GM21423 (cell line): ENCODE results near the gene CRAT.

Experiments used
- ATAC-seq: cut with Tn5 transposase; IDR thresholded peaks from one replicate; pipeline ENCODE4 v1.9.1; 2021; ENCODE audit warnings: mild to moderate bottlenecking, moderate library complexity; ENCODE audit not compliant: unreplicated experiment

Gene CRAT

DNA sequence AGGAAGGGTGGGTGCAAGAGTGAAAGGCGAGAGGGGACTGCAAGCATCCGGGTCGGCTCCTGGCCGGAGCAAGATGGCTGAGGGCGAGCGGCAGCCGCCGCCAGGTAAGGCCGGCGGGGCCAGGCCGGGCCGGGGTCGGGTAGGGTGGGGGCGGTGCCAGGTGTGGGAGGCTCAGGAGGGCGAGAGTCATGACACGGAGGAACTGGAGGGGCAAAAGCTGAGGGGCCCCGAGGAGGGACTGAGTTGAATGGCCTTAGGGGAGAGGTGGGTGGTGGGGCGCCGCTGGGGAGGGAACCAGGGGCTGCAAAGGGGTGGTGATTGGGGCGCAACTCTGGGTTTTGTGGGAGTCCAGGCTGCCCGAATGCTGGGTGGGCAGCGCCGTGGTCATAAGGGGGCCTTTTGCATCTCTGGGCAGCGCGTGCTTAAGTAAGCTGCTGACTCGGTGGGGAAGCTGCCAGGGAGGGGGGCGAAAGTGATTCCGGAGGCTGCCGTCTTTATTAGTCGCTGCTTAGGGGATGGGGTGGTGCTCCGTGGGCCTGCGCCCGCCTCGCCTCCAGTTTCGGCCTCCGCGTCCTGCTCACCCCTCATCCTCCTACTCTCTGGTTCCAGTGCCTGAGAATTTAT is 1.0 kb upstream of the CRAT start:
- ATAC-seq: peak; percentile 34

DNA sequence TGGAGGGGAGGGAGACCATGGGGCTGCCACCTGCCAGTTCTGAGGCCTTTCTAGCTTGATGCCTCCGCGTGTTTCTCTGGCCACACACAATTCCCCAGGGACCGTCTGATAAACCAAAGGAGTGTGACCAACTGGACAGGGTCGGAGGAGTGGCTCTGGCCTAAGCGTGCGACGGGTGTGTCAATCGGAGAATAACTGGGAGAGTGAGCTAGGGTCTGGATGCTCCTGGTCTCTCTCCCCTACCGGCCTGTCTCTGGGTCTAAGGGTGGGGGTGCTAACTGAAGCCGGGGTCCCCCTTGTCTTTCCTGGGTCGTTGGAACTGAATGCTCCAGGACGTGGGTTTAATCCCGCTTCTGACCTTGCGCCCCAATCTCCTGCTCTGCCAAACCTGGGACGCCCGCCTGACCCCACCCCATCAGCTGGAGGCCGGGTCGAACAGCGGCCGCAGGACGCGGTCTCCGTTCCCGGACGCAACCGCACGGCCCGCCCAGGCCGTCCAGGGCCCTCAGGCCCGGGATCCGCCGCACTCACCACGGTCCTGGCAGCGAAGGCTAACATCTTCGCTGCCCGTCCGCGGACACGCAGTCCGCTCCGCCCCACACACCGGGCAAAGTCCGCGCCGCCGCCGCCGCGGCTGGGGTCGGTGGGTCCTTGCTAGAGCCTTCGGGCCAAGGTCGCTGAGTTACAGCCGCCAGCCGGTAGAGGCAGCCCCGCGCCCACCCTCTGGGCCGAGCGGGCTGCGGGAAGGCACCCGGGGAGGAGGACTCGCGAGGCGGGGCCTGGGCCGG is 447 bp downstream of the CRAT start:
- ATAC-seq: peak; percentile 5

DNA sequence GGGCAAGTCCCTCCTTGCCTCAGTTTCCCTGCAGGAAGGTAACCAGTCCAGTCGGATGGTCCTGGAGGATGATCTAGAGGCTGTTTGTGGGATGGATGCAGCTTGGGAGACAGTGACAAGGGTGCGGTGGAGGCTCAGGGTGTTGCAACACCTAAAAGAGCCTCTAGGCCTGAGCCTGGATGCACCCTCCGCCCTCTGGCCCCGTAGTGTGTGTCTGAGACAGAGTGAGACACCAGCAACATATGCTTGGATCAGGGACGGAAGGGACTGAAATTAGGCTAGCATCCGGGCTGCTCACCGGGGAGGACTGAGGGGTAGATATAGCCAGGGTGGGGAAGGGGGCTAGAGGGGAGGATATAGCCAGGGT is 1.1 kb downstream of the CRAT start:
- no peak for ATAC-seq

DNA sequence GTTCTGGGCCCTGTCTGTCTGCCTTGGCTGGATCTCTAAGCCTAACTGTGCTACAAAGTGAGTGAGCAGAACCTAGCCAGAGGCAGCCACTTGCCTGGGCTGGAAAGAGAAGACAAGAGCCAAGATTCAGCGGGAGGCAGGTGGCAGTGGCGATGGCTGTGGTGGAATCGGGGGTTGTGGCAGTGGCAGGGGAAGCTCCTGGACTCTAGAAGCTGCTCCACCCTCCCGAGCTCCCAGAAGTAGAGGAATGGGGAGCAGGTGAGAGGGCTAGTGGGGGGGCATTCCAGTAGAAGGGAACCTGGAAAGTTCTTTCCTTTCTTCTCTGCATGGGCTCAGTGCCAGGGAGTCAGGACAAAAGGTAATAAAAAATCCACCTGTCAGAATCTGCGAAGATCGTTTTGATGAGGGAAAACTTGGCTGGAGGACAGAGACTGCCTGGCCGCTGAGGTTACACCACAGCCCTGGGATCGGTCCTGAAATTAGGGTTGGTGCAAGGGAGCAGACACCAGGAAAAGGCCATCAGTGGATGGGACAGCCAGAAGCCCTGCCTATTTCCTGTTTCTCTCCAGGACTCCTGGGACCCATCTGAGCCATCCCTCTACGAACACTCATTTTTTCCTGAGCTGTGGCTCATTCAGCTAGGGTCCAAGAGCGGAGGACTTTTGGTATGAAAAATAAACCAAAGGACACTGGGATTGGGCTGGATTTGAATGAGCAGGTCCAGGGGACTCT is 1.6 kb downstream of the CRAT start:
- ATAC-seq: no peak

DNA sequence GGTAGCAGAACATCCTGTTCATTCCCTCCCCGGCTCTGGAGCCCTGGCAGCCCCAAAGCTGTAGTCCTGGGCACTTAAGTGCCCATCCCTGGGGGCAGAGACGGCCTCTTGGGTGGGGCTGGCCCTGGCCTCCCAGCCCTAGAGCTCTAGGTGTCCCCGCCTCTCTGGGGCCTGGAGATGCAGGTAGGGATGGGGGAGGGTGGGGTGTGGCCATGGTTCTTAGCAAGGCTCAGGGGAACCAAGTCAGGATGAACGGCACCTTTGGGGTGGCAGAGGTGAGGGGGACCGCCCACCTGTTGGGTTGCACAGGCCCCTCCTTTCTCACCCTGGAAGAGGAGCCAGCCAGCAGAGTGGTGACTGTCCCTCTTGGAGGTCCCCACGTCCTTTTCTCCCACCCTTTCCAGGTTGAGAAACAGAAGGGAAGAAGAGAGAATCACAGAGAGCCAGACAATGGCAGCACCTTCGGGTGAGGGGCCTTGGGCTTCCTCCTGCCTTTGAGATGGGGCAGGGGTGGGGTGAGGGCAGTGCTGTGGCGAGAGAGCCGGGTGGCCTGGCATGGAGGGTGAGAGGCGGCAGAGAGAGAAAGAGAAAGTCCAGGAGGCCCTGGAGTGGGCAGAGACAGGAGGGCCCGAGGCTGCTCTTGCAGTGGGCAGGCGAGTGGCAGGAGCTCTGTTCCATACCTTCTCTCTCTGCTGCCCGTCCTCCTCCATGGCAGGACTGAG is 2.3 kb downstream of the CRAT start:
- ATAC-seq: no peak

DNA sequence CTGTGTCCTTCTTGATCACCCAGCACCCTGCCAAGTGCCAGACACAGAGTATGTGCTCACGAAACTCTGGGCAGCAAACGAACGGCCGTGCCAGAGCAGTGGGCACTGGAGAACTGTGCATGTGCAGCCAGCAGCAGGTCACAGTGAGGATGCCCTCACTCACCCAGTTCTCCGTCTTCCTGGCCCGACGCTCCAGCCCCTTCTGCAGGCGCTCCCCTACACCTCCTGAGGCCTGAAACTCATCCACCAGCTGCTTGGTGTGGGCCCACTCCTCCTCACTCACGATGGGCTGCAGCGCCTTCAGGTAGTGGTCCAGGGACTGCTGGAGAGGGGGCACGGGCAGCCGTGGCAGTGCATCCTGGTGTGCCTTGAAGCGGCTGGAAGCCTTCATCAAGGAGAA is 2.9 kb downstream of the CRAT start:
- ATAC-seq: no peak

DNA sequence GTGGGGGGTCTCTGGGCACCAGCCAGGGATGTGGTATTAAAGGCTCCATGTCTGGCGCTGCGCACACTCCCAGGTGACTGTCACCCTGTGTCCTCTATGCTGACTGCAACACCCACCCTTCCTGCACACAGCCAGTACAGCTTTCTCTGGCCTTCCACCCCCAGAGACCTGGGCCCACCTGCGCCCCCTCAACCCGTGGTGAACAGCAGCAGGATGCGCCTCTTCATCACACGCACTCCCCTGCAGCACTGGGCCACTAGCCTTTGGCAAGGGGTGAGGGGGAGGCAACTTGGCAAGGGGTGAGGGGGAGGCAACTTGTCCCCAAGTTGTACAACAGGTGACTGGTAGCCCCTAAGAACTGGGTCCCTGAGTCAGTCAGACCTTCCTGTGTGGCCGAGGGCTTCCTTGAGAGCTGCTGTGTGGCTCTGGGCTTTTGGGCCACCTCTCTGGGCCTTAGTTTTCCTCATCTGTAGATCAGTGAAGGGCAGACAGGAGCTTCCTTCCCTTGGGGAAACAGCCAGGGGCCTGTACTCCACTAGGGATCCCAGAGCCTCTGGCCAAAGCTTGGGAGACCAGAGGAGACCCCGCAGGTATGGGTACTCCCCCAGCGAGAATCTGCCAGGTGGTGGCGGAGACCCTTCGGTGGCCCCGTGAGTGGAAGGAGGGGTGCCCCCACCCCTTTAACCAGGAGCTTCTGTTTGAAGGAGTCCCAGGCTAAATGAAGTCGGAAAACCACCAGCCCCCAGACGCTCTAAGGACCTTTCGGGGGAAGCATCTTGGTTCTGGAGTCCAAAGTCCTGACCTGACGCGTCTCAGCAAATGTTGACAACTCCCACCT is 4.5 kb downstream of the CRAT start:
- no peak for ATAC-seq

DNA sequence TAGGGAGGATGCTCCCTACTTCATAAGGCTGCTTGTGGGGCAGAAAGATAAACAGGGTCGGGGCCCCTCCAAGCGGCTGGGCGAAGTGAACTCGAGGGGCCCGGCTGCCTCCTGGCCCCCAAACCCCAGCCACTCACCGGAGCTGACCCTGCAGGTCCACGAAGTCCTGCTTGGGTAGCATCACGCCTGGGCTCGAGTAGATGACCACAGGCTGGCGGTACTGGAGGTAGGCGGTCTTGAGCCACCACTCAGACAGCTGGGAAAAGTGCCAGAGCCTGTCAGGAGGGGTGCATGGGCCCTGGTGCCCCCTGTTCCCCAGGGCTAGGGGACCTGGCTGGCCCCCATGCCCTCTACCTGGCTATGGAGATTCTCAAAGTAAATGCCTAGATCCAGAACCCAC is 6.5 kb downstream of the CRAT start:
- no peak for ATAC-seq

DNA sequence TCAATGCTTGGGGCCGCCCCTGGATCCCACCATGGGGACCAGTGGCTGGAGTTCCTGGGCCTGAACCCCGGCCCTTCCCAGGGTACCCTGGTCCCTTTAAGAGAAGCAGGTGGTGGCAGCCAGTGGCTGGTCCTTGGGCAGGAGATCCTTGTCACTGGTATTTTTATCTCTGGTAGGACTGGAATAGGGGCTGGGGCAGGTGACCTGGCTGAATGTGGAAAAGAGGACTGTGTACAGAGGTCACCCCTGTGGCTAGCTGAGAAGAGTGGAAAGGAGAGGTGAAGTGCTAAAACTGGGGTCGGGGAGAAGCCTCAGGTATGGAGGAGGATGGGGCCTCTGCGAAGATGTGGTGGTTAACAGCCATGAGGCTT is 7.0 kb downstream of the CRAT start:
- no peak for ATAC-seq

DNA sequence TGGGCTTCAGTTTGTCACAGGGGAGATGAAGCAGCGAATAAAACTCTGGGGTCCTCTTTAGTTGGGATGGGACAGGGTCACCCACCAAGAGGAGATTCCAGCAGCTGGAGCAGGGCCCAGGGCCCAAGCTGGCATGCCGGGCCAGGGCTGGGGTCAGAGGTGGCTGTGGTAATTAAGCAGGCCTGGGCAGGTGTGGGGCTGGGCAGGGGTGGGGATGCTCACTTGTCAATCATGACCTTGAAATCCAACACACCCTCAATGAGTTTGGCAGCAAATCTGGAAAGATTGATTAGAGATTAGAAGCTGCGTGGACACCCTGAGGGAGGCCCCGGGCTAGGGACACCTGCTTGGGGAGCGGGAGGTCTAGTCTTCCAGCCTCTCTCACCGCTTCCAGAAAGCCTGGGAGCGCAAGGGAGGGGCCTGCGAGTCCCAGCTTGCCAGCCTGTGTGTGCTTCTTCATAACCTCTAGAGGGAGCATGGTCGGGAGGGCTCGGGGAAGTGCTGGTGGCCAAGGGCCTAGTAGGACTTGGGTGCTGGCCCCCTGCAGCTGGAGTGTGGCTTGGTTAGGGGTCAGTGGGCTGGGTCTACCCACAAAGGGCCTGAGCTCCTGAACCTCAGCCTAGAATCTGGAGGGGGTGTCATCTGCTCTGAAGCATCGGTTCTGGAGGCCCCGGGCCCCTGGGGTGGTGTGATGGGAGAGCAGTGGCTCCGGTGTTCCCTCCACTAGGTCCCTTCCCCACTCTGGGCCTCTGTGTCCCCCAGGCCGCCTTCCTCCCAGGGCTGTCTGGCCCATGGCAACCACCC is 7.6 kb downstream of the CRAT start:
- ATAC-seq: no peak

DNA sequence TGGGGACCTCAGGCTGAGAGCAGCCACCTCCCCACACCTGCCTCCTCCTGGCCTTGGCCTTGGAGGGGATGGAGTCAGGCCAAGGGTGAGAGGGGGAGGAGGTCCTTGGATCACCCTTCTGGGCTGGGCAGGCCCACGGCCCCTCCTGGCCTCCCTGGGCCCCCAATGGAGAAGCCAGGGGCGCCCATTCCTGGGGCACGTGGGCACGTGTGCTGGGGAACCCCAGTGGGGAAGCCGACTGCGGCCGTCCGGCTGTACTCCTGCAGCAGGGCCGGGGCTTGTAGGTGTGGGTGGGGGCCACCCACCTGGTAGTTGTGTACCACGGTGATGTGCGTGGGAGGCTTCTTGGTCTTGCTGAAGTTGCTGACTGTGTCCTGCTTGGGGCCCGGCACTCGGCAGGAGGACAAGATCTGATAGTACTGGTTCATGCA is 8.5 kb downstream of the CRAT start:
- ATAC-seq: no peak

DNA sequence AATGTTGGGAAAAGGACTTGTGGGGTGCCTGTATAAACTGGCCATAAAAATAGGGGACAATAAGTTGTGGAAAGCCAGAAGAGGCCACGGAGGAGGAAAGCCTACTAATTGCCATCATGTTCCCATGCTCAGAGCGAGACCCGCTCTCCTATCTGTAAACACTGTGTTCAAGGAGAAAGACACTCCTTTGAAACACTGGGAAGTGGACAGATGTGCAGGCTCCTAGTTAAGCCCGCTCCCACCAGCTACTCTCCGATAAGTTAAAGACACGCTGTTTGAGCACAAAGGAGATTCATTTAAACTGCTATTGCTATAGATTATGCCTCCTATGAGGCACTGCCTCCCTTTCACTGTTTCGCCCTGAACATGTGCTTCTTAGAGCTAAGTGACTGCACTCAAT is 9.3 kb downstream of the CRAT start:
- ATAC-seq: no peak

DNA sequence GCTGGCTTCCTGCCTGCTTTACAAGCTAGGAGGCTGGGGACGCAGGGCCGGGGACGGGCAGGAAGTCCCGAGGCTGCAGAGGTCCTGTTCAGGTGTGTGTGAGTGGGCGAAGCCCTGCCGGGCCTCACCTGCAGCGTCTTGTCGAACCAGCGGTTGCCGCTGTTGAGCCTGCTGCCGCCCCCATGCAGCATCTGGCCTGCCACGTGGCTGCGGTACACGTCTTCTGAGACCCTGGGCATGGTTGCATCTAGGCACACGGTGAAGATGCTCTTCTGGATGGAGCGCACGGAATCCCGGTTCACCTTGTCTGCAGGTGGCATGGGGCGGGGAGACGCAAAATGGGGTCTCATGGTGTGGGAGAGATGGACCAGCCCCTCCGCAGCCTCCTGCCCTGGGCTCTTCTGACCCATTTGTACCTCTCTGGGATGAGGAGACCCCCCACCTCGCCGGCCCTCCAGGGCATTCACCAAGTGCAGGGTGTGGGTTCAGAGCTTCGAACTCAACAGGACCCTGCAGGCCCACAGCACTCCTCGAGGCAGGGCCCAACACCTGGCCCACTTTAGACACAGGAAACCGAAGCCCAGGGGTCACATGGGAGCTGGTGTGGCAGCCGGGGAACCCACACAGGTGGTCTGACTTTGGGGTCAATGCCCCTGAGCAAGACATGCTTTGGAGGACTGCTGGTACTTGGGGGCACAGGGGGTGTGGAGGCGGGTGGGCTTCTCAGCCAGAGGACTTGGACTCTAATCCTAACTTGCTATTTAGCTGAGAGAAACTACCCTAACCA is 10.0 kb downstream of the CRAT start:
- ATAC-seq: no peak

DNA sequence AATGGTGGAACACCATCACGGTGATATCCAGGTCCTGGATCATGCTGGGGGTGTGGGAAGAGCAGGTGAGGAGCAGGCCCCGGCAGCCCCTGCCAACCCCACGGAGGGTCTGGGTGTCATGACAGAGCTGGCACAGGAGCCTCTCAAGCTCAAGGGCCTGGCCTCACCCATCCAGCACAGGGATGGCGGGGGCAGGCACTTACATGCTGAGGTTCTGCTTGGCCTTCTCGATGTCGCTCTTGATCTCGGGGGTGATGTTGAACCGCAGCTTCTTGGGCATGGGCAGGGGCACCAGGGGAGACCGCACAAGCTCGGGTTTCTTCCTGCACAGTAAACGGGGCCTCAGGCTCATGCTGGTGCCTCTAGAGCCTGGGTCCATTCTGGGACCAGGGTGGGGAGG is 12.3 kb downstream of the CRAT start:
- no peak for ATAC-seq

DNA sequence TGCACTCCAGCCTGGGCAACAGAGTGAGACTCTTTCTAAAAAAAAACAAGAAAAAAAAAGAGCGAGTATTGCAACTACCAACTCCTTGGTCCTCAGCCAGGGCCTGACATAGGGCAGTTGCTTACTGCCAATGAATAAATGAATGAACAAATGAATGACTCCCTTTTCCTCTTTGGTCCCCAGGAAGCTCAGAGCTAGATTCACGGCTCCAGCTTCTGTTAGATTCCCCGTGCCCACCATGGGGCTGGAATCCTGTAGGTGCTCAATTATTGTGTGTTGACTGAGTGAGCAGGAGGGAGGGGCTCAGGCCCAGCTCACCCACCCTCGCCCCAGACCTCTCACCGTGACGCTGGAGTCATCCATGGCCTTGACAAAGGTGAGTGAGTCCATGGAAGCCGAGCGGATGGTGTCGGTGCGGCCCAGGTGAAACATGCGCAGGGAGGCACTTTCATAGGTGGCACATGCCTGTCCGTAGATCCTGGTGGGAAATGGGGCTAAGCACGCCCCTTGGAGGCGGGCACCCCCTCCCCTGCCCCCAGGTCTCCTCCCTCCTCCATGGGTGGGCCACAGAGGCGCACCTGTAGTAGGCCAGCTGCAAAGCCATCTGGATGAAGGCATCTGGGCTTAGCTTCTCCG is 12.8 kb downstream of the CRAT start:
- no peak for ATAC-seq

DNA sequence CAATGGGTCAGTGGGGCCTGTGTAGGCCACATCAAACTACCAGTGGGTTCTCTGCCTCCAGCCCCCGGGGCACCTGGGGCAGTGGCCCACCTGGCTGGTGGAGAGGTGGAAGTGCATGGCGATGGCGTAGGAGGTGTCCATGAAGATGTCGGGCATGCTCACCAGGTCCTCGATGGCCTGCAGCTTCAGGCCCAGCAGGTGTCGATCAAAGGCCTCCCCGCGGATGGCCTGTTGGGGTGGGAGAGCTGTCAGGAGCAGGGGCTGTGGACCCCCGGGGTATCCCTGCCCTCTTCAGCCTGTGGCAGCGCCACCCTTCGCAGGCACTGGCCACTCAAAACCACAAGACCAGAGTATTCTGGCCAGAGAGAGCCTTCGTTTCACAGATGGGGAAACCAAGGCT is 14.7 kb downstream of the CRAT start:
- ATAC-seq: no peak

DNA sequence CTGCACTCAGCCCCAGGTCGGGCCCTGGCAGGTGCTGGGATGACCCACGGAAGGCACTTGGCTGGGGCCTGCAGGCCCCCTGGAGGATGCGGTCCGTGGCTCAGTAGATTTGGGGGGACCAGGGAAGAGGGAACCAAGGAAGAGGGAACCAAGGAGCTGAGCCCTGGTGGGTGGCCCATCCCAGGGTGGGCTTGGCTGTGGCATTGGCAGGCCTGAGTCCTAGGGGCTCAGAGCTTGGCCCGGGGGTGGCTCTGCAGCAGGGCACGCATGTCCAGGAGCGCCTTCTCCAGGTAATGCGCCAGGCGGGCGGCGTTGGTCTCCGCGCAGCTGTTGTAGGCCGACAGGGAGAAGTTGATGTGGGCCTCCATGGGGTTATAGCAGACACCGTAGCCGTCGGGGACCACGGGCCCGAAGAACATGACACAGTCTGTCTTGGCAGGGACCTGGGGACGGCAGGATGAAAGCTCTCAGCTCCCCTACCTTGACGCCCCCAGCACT is 15.4 kb downstream of the CRAT start:
- ATAC-seq: no peak

DNA sequence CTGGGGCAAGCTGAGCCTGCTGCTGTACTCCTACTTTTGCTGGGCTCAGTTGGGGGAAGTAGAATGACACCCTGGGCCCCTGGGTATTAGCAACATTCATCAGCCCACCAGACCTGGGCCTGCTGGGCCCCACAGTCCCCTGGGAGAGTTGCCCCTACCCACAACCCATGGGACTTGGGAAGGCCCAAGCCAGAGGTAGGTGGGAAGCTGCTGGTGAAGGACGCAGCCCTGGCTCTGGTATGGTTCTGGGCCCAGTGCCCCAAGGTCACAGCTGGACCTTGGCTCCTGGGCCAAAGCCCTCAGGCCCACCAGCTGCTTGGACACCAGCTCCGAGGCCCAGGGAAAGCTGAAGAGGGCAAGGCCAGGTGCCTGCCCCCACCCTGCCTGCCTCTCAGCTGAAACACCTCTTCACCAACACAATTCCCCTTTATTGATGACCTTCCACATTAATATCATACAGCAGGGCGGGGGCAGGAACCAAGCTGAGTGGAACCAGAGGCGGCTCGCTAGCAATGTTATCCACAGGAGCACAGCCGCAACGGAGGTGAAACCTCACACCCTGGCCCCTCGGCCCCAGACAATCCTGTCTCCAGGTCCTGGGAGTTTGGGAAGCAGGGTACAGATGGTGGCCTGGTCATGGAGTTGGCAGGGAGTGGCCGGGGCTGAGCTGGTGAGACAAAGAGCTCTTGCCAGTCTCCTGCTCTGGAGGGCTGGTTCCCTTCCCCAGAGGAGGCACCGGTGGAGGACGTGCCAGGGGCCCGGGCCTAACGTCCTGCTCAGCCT is 16.0 kb downstream of the CRAT start:
- no peak for ATAC-seq
